HG03432 (cell line): ENCODE data around the gene NECTIN3.

Experiments
- ATAC-seq: cut with Tn5 transposase; IDR thresholded peaks from one replicate; pipeline ENCODE4 v1.9.1; 2021; ENCODE audit warnings: mild to moderate bottlenecking, moderate library complexity; ENCODE audit not compliant: unreplicated experiment

Gene NECTIN3

DNA sequence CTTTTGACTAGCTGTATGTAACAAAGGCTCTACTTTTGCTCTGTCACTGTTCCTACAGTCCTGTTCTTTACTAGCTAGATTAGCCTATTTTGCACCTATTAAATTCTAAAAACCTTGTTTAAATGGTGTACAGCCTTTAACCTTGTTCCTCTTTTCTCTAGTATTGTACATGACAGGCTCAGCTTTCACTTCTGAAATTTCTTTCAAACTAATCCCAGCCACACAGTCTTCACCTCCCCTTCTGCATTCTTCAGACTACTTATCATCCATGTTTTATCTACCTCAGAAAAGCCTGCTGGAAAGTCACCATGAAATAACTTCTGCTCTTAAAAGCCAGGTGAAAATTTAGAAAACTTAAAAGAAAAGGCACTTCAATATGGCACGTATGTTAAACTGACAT, 122.4 kb downstream of the NECTIN3 start:
- ATAC-seq, result no peak

DNA sequence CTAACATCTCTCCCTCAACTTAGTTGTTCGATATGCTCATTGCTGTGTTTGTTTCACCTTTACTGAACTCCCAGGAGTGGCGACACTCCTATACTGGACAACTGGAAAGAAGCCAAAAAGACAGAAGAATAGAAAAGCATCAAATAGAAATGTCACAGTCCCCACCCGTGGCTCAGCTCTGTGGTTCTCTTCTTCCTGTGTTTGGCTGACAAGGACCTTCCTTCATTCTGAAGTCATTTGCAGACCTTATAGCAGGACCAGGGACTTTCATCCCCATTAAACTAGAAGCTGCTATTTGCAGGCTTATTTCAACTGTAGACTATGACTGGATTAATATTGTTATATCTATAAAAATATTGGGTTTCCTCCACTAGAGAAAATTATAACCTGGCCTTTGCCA, 125.9 kb downstream of the NECTIN3 start:
- no peak for ATAC-seq

DNA sequence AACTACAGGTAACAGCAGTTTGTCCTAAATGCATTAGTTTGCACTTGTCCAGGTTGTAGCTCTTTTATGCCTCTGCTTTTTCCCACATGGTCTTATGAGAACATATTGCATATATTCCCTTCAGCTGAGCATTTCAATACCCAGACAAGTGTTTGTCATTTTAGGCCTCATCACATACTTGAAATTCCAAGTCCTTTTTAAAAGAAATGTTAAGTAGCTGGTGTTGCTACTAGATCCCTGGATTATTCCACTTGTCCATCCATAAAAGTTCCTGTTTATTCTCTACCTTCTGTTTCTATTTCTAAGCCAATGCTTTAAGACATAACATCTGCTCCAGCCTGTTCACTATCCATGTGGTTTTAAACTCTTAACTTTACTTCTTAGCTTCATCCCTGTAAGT, 128.4 kb downstream of the NECTIN3 start:
- ATAC-seq, result no peak

DNA sequence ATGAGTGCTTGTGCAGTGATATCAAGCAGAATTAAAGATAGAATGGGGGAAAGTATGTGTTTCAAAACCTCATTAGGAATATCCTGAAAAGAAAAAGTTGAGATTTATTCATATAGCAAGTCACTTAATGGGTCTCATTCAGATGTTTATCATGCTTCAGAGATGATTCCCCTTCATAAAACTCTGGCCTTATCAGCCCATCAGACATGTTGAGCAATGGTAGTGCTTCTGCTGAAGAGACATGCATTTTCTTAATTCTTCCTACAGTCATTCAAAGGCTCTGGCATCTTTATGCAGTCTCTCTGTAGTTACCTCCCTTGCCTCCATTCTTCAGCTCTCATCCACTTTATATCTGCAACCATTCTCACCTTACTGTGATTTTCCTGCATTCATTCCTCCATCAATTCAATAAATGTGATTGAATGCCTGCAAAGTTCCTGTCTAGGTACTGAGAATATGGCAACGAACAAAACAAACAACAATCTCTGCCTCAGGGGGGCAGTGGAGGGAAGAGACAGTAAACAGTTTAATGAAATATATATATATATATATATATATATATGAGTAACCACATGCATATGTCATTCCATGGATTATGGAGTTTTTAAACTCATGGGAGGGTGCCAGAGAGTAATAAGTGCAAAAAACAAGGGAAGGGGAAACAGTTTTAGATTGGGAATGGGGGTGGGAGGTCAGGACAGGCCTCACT, 138.5 kb downstream of the NECTIN3 start:
- no peak for ATAC-seq

DNA sequence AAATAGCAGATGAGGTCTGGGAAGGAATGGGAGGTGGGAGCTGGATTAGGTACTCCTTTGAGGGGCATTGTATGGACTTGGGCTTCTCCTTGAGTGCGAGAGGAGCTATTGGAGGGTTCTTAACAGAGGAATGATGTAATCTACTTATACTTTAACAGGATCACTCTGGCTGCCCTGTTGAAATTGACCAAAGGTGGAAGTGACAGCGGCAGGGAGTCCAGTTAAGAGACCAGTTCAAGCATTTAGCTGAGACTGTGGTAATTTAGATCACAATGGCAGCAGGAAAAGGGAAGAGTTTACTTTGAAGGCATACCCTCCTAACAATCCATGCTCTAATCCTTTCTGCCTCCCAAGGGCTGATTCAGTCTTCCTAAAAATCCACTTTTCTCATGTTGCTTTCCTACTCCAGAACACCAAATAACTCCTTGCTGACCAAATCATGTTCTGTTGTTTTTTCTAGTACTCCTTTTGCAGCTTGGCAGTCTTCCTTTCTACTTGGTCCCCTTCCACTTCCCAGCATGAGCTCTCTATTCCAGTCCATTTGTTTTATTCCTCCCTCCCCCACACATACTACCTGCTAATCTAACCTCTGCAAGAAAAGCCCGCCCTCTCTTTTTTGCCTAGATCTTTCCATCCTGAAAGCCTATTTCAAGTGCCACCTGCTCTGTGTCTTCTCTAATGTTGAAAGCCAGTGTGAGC, 139.4 kb downstream of the NECTIN3 start:
- no peak for ATAC-seq

DNA sequence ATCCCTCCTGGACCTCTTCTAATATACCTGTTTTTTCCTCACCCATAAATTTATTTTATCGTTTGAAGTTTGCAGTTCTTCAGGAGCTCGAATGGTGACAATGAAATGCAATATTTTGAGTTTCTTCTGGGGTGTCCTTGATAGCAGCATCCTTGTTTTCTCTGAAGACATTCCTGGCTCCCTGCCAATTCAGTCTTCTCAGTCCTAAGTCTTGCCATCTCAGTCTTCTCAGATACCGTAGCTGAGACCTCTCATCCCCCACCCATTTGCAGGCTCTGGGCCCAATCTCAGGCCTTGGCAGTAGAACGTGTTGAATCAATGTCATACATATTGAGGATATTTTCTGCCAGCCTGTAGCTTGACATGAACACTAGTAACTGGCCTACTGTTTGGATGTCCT, 140.9 kb downstream of the NECTIN3 start:
- no peak for ATAC-seq

DNA sequence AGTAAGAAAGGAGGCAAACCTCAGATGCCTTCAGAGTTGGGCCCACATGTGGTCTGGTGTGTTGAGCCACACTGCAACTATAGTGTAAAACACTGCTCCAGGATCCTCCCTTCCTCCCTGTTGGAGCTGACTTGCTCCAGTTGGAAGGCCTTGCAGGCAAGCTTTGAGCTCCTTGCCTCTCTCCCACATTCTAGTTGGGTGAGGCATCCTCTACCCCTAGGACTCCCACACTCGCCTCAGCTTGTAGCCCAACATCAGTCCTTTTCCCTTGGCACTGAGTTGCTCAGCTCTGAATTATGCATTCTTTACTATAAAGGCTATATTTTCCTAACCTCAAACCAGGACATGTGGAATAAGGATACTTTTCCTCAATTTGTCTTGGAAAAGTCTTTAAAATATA, 143.9 kb downstream of the NECTIN3 start:
- ATAC-seq, result no peak

DNA sequence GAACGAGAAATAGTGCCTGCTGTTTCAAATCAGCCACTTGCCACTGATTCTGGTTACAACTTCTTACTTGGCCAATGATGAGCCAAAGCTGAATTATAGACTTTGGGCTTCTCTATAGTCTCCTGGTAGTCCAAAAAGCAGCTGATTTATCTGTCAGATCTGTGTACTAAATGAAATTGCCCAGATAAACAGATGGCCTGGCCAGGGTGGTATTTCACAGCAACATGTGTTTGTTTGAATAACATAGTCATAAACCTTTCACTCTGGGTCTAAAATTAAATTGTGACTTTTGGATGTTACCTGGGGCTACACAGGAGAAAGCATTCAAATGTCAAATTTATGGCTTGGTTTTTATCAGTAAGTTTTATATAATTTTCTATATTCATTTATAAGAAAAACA, 147.0 kb downstream of the NECTIN3 start:
- ATAC-seq, result no peak

DNA sequence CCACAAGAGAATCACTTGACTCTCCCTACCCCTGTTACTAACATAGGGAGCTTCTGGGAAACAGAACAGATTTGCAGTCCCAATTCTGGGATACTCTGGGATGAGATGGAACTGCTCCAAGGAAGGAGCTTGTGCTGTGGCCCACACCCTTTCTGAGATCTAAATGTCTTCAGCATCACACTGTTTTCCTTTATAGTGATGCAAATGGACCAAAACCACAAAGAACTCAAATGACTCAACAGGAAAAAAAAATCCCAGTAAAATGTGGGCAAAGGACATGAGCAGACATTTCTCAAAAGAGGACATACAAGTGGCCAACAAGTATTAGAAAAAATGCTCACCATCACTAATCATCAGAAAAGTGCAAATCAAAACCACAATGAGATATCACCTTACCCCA, 155.6 kb downstream of the NECTIN3 start:
- no peak for ATAC-seq

DNA sequence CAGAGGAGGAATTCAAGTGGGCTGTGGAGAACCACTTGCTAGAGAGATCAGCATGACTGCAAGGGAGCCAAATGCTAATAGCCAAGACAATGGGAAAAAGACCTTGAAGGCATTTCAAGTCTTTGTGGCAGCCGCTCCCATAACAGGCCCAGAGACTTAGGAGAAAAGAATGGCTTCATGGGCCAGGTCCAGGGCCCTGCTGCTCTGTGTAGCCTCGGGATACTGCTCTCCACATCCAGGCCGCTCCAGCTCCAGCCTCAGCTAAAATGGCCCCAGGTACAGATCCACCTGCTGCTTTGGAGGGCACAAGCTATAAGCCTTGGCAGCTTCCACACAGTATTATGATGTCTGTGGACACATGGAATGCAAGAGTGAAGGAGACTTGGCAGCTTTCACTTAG, 157.7 kb downstream of the NECTIN3 start:
- ATAC-seq, result no peak

DNA sequence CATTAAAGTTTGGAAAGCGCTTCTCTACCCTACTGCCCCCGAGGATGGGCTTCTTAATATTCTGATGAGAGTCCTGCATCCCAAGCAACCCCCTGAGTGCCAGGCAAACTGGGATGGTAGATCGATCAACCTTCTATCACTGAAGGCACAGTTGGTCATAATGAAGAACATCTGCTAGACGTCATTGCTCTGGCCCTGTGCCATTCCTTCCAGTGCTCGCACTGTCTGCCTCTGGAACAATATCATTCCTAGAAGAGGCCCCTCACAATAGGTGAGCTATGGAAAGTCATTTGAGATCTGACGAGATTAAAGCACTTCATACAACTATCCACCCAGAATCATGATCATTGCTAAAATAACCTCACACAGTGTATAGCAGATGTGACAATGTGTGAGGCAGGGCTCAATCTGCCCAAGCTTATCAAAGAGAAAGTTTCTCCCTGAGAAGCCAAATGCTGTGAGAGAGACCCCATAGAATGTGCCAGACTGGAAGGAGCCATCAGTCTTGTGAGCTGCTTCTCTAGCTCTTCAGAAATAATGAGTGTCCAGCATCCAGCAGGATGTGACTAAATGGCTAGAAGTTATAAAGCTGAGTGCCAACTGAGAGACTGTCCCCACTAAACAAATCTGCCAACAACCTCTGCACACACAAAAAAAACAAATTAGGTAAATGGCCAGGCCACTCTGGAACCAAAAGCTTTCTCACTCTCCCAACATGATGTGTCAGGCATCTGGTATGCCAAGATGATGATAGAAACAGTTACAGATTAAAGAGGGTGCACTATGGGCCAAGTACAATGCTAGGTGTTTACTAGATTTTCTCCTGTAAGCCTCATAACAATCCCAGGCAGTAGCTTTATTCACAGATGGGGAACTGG, 165.5 kb downstream of the NECTIN3 start:
- ATAC-seq, result no peak

DNA sequence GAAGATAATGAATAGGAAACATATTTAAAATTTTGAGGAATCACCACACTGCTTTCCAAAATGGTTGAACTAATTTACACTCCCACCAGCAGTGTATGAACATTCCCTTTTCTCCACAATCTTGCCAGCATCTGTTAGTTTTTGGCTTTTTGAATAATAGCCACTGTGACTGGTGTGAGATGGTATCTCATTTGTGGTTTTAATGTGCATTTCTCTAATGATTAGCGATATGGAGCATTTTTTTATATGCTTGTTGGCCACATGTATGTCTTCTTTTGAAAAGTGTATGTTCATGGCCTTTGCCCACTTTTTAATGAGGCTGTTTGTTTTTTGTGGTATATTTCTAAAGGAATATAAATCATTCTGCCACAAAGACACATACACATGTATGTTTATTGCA, 166.3 kb downstream of the NECTIN3 start:
- ATAC-seq, result no peak

DNA sequence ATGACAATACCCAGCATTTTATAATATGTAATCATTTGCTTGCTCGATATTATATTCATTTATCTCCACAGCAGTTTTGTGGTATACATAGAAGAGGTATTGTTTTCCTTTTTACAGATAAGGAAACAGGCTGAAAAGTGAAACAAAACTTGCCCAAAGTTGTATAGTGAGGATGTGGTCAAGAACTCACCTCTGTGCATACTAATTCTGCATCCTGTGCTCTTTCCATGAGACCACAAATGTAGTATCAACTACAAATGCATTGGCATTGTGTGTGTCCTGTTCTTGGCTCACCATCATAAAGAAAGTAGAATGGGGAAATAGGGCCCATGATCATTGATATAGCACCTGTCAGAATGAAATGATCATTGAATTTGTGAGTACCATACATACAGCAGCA, 167.3 kb downstream of the NECTIN3 start:
- peak; percentile 97 for ATAC-seq

DNA sequence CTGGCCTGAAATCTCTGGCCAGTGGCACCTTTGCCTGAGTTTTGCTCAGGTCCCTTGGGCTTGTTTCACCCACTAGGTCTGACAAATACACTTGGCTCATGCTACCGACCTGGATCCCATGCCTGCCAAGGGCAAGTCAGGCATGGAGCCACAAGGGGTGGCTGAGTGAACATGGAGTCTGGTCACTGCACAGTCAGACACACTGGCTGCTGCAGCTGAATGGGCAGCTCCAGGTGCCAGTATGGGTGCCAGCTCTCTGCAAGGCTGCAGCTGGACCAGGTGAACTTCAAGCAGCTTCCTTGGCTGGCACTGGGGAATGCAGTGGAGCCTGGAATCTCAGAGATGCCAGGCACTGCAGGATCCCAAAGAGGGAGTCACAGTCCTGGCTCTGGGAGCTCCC, 170.3 kb downstream of the NECTIN3 start:
- no peak for ATAC-seq
